Pancreas (tissue), 10 donors: ENCODE data around the gene CORO7. TPM values are rescaled to one million over a fixed set of nuclear protein-coding genes. Genes with fewer than 3 reads are reported as not detected.

Experiments
- ATAC-seq, 4 donors: fragments of 200-7000 bp; cut with Tn5 transposase; one replicate each; pipeline versions ENCODE4 v1.8.0 to v1.9.1; 2020; ENCODE audit warnings: mild to moderate bottlenecking in 4 of 4, moderate library complexity in 4 of 4
- DNase-seq, 6 donors: peaks; one replicate each; pipeline ENCODE4 v3.0.0-alpha.2; 2020
- FAIRE-seq: peaks from 2 replicates; lab custom pipeline; 2012; peaks lifted over from hg19 to GRCh38; lab: Jason Lieb, UNC
- H3K27ac ChIP-seq, 4 donors: fragments of 200-600 bp; sonication (generic); 1 replicate in 3 of 4; 2 replicates in 1 of 4; pipeline versions ENCODE4 v1.5.0 to v1.8.0; 2020
- H3K27me3 ChIP-seq, 4 donors: fragments of 200-600 bp; one replicate each; pipeline ENCODE4 v1.8.0; 2021
- H3K36me3 ChIP-seq, 3 donors: fragments of 200-600 bp; sonication (generic) in 1 of 3; one replicate each; pipeline versions ENCODE4 v1.5.0 to v1.8.0; 2020 to 2021
- H3K4me1 ChIP-seq, 3 donors: fragments of 200-600 bp; one replicate each; pipeline ENCODE4 v1.8.0; 2021
- H3K4me3 ChIP-seq, 4 donors: fragments of 200-600 bp; sonication (generic) in 2 of 4; one replicate each; pipeline versions ENCODE4 v1.5.0 to v1.8.0; 2020 to 2021
- H3K9me3 ChIP-seq, 4 donors: fragments of 200-600 bp; one replicate each; pipeline ENCODE4 v1.8.0; 2021
- CTCF ChIP-seq, 4 donors: fragments of 200-600 bp; sonication (generic) in 3 of 4; IDR thresholded peaks; one replicate each; pipeline versions ENCODE4 v1.5.0 to v1.8.0; 2021; ENCODE audit warnings: antibody characterized with exemption in 4 of 4
- WGBS, 2 donors: extraction: QIAGEN DNeasy Blood & Tissue Kit; methylation state at CpG; one replicate each; pipeline ENCODE4 v1.1.7; 2013; 5-methylcytosine and 5-hydroxymethylcytosine counted together
- intact Hi-C, 3 donors: fragments of 100-400 bp; cut with DNase I; formaldehyde crosslinking; loops; one replicate each; pipeline versions ENCODE4 v1.11.1 to v1.14.2; 2022
- polyA plus RNA-seq, 2 donors: library from polyadenylated mRNA; stranded (reverse); fragments of 200-250 nt; gene quantifications; one replicate each; pipeline ENCODE4 v1.2.3, GENCODE V29; 2013
- total RNA-seq, 6 donors: library from RNA; stranded (reverse); fragmentation: NEBNext Ultra II Directional in 4 of 6; extraction: Animal tissue kit (Norgen Biotek cat#: 25700) in 4 of 6; gene quantifications; one replicate each; pipeline versions ENCODE4 v1.2.1 to v1.2.4, GENCODE V29; 2021 to 2023
- donor health status: healthy with polysubstance abuse.
- donor health status: DM: no; HTN: no; CAD: no; lungs with moderate emphysema.
- donor health status: DM: no; HTN: no; CAD: no.
- donor health status: control.
- donor health status: control.
- donor health status: Bipolar disorder and iron deficiency.
- donor health status: DM: yes; HTN: yes; CAD: no.
- donor health status: DM: no; HTN: no; CAD: no.
- donor health status: DM: no; HTN: no; CAD: no.
- donor health status: DM: yes; HTN: yes; CAD: no.

CORO7 gene
- total and polyA plus RNA-seq, 8 donors = 8.4 to 29.6 (median 18.7) TPM

DNA sequence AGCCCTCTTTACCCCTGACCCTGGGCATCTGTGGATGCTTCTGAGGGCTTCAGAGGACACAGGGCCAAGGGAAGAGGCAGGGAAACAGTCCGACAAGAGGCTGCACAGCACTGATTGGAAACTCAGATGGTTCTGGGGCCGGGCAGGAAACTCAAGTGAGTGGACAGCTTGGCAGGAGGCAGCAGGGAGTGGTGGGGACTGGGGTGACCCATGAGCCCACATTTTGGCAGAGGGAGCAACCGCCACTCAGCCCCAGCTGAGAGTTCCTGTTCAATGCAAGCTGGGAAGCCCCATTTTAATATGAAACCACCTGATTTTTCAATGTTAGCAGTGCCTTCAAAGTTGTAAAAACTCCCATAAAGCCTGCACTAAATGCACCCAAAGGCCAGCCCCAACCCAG, 46.2 kb downstream of the CORO7 start:
- peaks cover 0 to 10% (median 10%) of the 10 kb centered on the region in 3 donors for H3K4me1 ChIP-seq
- H3K27ac ChIP-seq = peak overlapping the region in 2 of 4 donors; percentile 27 to 41
- no peaks in the 10 kb centered on the region for H3K27me3 ChIP-seq
- no peak overlapping the region for H3K4me3 ChIP-seq
- DNase-seq (no peak), ATAC-seq (no peak), FAIRE-seq (no peak)
- intact Hi-C loops = no loop called here
- no peaks in the 10 kb centered on the region for H3K36me3 ChIP-seq
- H3K9me3 ChIP-seq = no peaks in the 10 kb centered on the region
- TF ChIP-seq CTCF (IDR thresholded peaks at IDR 0.05) = no peak
- WGBS, 2 donors = 76 to 80% methylated on average over 3 of the region's 3 CpGs

- ATAC-seq (no peak), DNase-seq (peak in 2 of 6 donors; percentile 29 to 53), FAIRE-seq (no peak)
- Histone ChIP-seq H3K27ac (no peak overlapping the region), H3K4me3 (no peak overlapping the region), H3K36me3 (no peaks in the 10 kb centered on the region), H3K27me3 (no peaks in the 10 kb centered on the region), H3K4me1 (peaks cover 0 to 4% (median 3%) of the 10 kb centered on the region in 3 donors), H3K9me3 (no peaks in the 10 kb centered on the region)
- WGBS, 2 donors = 89 to 90% methylated on average over 13 of the region's 13 CpGs
- intact Hi-C loops = no loop called here
- TF ChIP-seq CTCF (IDR thresholded peaks at IDR 0.05) = no peak
Observed at GRCh38 chr16:4369007-4369733, 47.2 kb downstream of the CORO7 start.

DNA sequence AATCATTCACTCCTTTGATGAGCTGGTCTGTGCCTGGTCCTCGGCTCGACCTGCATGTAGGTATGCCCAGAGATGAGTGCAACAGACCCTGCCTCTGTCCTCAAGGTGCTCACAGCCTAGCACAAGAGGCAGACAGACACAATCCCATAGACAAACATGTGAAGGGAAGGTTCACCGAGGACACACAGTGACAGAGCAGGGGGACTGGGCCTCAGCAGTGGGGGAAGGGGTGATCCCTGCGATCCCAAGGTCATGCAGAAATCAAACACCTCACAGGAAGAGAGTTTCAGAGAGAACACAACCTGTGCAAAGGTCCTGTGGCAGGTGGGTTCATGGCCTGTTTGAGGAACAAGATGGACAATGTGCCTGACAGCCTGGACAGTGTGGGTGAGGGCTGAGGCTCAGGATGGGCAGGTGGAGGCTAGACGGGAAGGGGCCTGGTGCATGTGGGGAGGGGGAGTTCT, 49.0 kb downstream of the CORO7 start:
- FAIRE-seq (no peak), DNase-seq (no peak), ATAC-seq (no peak)
- WGBS, 2 donors = 87 to 94% methylated on average over 5 of the region's 5 CpGs
- H3K36me3 ChIP-seq = no peaks in the 10 kb centered on the region
- no peak overlapping the region for H3K4me3 ChIP-seq
- no peak for TF ChIP-seq CTCF (IDR thresholded peaks at IDR 0.05)
- H3K9me3 ChIP-seq = no peaks in the 10 kb centered on the region
- no peak overlapping the region for H3K27ac ChIP-seq
- H3K27me3 ChIP-seq = no peaks in the 10 kb centered on the region
- intact Hi-C loops = no loop called here
- H3K4me1 ChIP-seq = no peaks in the 10 kb centered on the region

- no peak for ATAC-seq
- Histone ChIP-seq H3K4me1 (no peaks in the 10 kb centered on the region), H3K4me3 (no peak overlapping the region), H3K36me3 (no peaks in the 10 kb centered on the region), H3K27me3 (no peaks in the 10 kb centered on the region), H3K9me3 (no peaks in the 10 kb centered on the region), H3K27ac (no peak overlapping the region)
- no peak for TF ChIP-seq CTCF (IDR thresholded peaks at IDR 0.05)
- intact Hi-C loops = no loop called here
- DNase-seq = peak in 1 of 6 donors; percentile 62
- WGBS, 2 donors = 89 to 91% methylated on average over 13 of the region's 13 CpGs
- FAIRE-seq = no peak
Observed at GRCh38 chr16:4366016-4366415, 50.4 kb downstream of the CORO7 start.

DNA sequence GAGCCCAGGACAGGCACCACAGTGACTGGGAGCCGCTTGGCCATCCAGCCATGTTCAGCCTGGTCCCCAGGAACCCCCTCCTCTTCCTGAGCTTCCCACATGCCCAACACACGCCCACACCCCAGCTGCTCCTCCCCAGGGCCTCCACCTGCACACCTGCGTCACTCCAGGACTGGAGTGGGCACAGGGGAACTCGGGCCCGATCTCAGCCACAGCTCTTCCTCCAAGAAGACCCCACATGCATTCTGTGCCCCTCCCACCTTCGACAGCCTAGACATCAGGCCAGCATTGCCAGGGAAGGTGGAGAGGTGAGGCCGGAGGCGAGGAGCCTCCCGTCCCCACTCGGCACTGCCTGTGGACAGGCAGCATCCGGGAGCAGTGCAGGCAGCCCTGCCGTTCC, 50.8 kb downstream of the CORO7 start:
- no peak for FAIRE-seq
- no peaks in the 10 kb centered on the region for H3K9me3 ChIP-seq
- no peak for TF ChIP-seq CTCF (IDR thresholded peaks at IDR 0.05)
- H3K27me3 ChIP-seq = no peaks in the 10 kb centered on the region
- intact Hi-C loops = no loop called here
- DNase-seq = peak in 1 of 6 donors; percentile 51
- no peak for ATAC-seq
- no peak overlapping the region for H3K27ac ChIP-seq
- H3K4me1 ChIP-seq = no peaks in the 10 kb centered on the region
- WGBS, 2 donors = 93 to 98% methylated on average over 12 of the region's 12 CpGs
- no peak overlapping the region for H3K4me3 ChIP-seq
- no peaks in the 10 kb centered on the region for H3K36me3 ChIP-seq
